Activated CD8-positive, alpha-beta memory T cell treated with anti-CD3 and anti-CD28 coated beads, Interleukin-2, amount 50 U/mL, for 1 hour (primary cell): ENCODE data around the gene PGAP3.
A peak's percentile ranks its signal among the peaks of the same experiment; 100 is the strongest.

Experiments
- DNase-seq: peaks from one replicate; pipeline ENCODE4 v3.0.0-alpha.2; 2020; ENCODE audit errors: extremely low read depth

The PGAP3 gene

GRCh38 chr17:39697961-39698360, 10.1 kb upstream of the PGAP3 start:
- DNase-seq = no peak

GRCh38 chr17:39696731-39697130, 8.9 kb upstream of the PGAP3 start:
- no peak for DNase-seq

GRCh38 chr17:39695089-39695474, 7.2 kb upstream of the PGAP3 start:
- DNase-seq = no peak

- no peak for DNase-seq
Observed at GRCh38 chr17:39694593-39694992, 6.7 kb upstream of the PGAP3 start.

GRCh38 chr17:39688945-39689344, 1.1 kb upstream of the PGAP3 start:
- no peak for DNase-seq

- DNase-seq = no peak
Observed at GRCh38 chr17:39688475-39688835, 598 bp upstream of the PGAP3 start.

GRCh38 chr17:39687101-39687545, 734 bp downstream of the PGAP3 start:
- no peak for DNase-seq

- no peak for DNase-seq
Observed at GRCh38 chr17:39684369-39685192, 3.3 kb downstream of the PGAP3 start.

GRCh38 chr17:39683295-39683939, 4.4 kb downstream of the PGAP3 start:
- DNase-seq = no peak

- no peak for DNase-seq
Observed at GRCh38 chr17:39679521-39680192, 8.2 kb downstream of the PGAP3 start.

- no peak for DNase-seq
Observed at GRCh38 chr17:39678340-39679116, 9.3 kb downstream of the PGAP3 start.

- no peak for DNase-seq
Observed at GRCh38 chr17:39677542-39678339, 10.1 kb downstream of the PGAP3 start.

GRCh38 chr17:39677072-39677471, 10.8 kb downstream of the PGAP3 start:
- no peak for DNase-seq

- DNase-seq = peak; percentile 13
Observed at GRCh38 chr17:39676198-39676819, 11.5 kb downstream of the PGAP3 start.

GRCh38 chr17:39675390-39676082, 12.3 kb downstream of the PGAP3 start:
- DNase-seq = no peak

GRCh38 chr17:39674702-39675389, 13.0 kb downstream of the PGAP3 start:
- no peak for DNase-seq

- DNase-seq = no peak
Observed at GRCh38 chr17:39674179-39674578, 13.7 kb downstream of the PGAP3 start.

GRCh38 chr17:39673335-39674081, 14.3 kb downstream of the PGAP3 start:
- no peak for DNase-seq
